Activated CD8-positive, alpha-beta T cell treated with anti-CD3 and anti-CD28 coated beads for 36 hours (primary cell): ENCODE data around the gene DBF4B. TPM values are rescaled to one million over a fixed set of nuclear protein-coding genes. Genes with fewer than 3 reads are reported as not detected.
A peak's percentile ranks its signal among the peaks of the same experiment; 100 is the strongest.

Experiments
- ATAC-seq: fragments of 200-7000 bp; cut with Tn5 transposase; one replicate; pipeline ENCODE4 v1.10.0; 2021; ENCODE audit warnings: mild to moderate bottlenecking, moderate library complexity
- CTCF ChIA-PET: fragments of 350-600 bp; sonication (Branson Sonifier 250); formaldehyde crosslinking; loops from one replicate; lab custom pipeline; 2021; ENCODE audit warnings: antibody characterized with exemption; lab: Charles Lee
- POLR2A ChIA-PET: fragments of 350-600 bp; sonication (Branson Sonifier 250); formaldehyde crosslinking; loops from one replicate; lab custom pipeline; 2021; ENCODE audit warnings: antibody characterized with exemption; lab: Charles Lee
- DNase-seq: peaks from one replicate; pipeline ENCODE4 v3.0.0-alpha.2; 2020
- H3K27ac Mint-ChIP-seq: one replicate; pipeline ENCODE4 v1.8.0; 2021; ENCODE audit warnings: mild to moderate bottlenecking, mixed read lengths
- H3K27me3 Mint-ChIP-seq: one replicate; pipeline ENCODE4 v1.8.0; 2021; ENCODE audit warnings: mixed read lengths
- H3K36me3 Mint-ChIP-seq: one replicate; pipeline ENCODE4 v1.8.0; 2021; ENCODE audit warnings: low read depth, mixed read lengths
- H3K4me1 Mint-ChIP-seq: one replicate; pipeline ENCODE4 v1.8.0; 2021; ENCODE audit warnings: low read depth, mixed read lengths
- H3K4me3 Mint-ChIP-seq: one replicate; pipeline ENCODE4 v1.8.0; 2021; ENCODE audit warnings: mild to moderate bottlenecking, moderate library complexity, mixed read lengths
- H3K9me3 Mint-ChIP-seq: one replicate; pipeline ENCODE4 v1.8.0; 2021; ENCODE audit warnings: mixed read lengths
- intact Hi-C: fragments of 100-400 bp; cut with micrococcal nuclease; formaldehyde crosslinking; loops from one replicate; pipeline ENCODE4 v1.10.0; 2022
- total RNA-seq, 2 experiments: library from RNA; stranded (reverse); gene quantifications; one replicate each; pipeline ENCODE4 v1.2.3, GENCODE V29; 2021
- TF ChIP-seq, protein P1 (sequence below): fragments of 200-600 bp; IDR thresholded peaks from one replicate; pipeline ENCODE4 v1.8.0; 2022; ENCODE audit warnings: antibody characterized with exemption, mild to moderate bottlenecking

The DBF4B gene
- total RNA-seq, 2 experiments from 2014 or later, result 23.3 to 25.5 TPM

DNA sequence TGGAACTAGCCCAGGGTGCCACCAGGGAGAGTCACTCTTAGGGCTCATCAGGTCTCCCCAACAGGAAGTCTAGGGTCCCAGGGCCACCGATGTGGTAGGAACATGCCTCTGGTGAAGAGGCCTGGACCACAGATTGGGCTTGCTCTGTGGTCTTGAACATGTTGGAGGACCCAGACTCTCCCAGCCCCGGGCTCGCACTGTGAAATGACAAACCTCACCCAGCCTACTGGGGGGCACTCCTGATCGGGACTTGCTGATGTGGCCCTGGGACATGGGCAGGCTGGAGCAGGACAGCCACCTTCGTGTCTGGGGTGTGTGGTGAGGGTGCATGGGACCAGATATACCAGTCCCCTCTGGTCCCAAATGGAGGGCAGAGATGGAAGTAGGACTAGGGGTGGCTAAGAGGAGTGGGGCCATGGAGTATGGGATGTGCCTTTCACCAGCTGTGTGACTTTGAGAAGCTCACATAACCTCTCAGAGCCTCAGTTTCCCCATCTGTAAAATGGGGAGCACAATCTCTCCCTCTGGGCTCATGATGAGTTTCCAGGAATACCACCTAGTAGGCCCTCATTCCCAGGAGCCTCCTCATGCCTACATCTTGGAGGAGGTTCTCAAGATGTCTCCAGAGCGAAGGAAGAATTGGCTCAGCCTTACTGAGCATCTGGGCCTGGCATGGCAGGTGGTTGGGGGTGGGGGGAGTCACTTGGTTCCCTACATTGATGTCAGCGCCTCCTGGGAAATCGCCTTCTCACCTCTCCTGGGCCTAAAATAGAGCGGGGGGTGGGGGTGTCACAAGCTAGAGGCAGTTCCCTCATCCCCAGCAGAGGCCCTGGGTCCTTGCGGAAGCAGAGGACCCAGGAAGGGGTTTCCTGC lies 48.8 kb downstream of the DBF4B start:
- DNase-seq (no peak), ATAC-seq (no peak)
- CTCF ChIA-PET, result interaction anchor here (0.6 kb wide), 1 partner anchor 18 kb away, joined by 3 read pairs; no protein-coding TSS in a partner anchor
- Mint-ChIP-seq H3K27ac (no peak overlapping the region), H3K36me3 (no peaks in the 10 kb centered on the region), H3K9me3 (no peaks in the 10 kb centered on the region), H3K4me1 (peaks cover 2% of the 10 kb centered on the region), H3K4me3 (no peak overlapping the region), H3K27me3 (peaks cover 30% of the 10 kb centered on the region)
- intact Hi-C loops, result no loop called here
- TF ChIP-seq, protein P1, sequence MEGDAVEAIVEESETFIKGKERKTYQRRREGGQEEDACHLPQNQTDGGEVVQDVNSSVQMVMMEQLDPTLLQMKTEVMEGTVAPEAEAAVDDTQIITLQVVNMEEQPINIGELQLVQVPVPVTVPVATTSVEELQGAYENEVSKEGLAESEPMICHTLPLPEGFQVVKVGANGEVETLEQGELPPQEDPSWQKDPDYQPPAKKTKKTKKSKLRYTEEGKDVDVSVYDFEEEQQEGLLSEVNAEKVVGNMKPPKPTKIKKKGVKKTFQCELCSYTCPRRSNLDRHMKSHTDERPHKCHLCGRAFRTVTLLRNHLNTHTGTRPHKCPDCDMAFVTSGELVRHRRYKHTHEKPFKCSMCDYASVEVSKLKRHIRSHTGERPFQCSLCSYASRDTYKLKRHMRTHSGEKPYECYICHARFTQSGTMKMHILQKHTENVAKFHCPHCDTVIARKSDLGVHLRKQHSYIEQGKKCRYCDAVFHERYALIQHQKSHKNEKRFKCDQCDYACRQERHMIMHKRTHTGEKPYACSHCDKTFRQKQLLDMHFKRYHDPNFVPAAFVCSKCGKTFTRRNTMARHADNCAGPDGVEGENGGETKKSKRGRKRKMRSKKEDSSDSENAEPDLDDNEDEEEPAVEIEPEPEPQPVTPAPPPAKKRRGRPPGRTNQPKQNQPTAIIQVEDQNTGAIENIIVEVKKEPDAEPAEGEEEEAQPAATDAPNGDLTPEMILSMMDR, result no peak
- POLR2A ChIA-PET, result interaction anchor here (0.6 kb wide), 1 partner anchor 24 kb away, joined by 3 read pairs; no protein-coding TSS in a partner anchor

DNA sequence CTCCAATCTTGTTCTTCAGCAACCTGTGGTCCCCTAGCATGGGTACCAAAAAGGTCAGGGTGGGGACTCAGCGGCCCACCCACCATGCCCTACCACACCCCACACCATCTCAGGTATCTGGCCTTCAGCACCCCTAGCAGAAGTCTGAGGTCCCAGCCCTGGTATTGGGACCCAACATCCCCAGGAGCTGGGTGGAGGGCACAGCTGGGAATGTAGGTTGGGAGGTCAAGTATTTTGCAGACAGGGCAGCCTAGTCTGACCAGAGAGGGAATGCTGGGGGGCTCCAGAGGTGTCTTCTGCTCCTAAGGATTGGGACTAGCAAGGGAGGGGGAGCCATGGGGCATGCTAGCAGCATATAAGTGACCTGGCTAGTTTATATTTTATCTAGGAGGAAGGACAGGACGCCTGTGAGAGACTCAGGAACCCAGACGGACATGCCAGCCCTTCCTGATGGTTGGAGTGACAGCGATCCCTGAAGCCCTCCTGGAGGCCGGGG lies 49.5 kb downstream of the DBF4B start:
- Mint-ChIP-seq H3K36me3 (no peaks in the 10 kb centered on the region), H3K27ac (no peak overlapping the region), H3K4me3 (peak overlapping the region; percentile 10), H3K9me3 (no peaks in the 10 kb centered on the region), H3K27me3 (peaks cover 30% of the 10 kb centered on the region), H3K4me1 (peaks cover 2% of the 10 kb centered on the region)
- POLR2A ChIA-PET, result no interaction called here
- DNase-seq (no peak), ATAC-seq (no peak)
- TF ChIP-seq, protein P1, result no peak
- intact Hi-C loops, result no loop called here
- CTCF ChIA-PET, result interaction anchor here (0.6 kb wide), 1 partner anchor 18 kb away, joined by 3 read pairs; no protein-coding TSS in a partner anchor

DNA sequence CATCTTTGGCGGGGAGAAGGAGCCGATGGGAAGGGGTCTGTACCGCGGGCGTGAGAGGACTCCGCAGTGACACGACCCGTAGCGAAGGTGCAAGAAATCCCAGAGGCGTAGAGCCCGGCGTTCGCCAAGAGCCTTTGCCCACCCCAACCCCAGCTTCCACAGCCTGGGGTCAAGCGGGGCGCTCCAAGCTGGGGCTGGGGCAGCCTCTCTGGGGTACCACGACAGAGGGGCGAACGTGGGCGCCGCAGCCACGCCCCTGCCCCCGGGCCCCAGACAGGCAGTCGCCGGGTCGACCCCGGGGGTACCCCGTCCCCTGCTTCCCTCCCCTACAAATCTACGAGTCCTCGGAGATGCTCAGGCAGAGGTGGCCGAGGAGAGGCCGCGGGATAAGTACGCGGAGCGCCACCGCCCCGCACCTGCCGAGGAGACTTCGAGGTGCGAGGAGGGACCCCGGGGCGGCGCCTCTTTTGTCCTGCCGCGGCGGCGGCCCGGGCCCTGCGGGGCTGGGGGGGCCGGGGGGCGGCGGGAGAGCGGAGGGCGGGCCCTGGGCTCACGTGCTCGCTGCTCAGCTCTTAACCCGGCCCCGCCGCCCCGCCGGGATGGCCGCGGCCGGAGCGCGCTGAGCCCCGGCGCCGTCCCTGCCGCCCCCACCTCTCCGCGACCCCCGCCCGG lies 50.1 kb downstream of the DBF4B start, which contains the start of gene ADAM11:
TSS of gene ADAM11 (plus strand) at position 575 of the 672 bp plus-strand sequence. CDS start 212 bp downstream, outside the sequence.
- Mint-ChIP-seq H3K36me3 (no peaks in the 10 kb centered on the region), H3K9me3 (no peaks in the 10 kb centered on the region), H3K4me1 (peaks cover 2% of the 10 kb centered on the region), H3K27me3 (peaks cover 31% of the 10 kb centered on the region), H3K4me3 (peak within 1 kb of the TSS; percentile 10), H3K27ac (no peak within 1 kb of the TSS)
- TF ChIP-seq, protein P1, result no peak
- CTCF ChIA-PET, result no interaction called here
- DNase-seq (no peak), ATAC-seq (peak; percentile 57)
- intact Hi-C loops, result no loop called here
- POLR2A ChIA-PET, result interaction anchor here (1.1 kb wide), 1 partner anchor 17 kb away, joined by 4 read pairs; no protein-coding TSS in a partner anchor

DNA sequence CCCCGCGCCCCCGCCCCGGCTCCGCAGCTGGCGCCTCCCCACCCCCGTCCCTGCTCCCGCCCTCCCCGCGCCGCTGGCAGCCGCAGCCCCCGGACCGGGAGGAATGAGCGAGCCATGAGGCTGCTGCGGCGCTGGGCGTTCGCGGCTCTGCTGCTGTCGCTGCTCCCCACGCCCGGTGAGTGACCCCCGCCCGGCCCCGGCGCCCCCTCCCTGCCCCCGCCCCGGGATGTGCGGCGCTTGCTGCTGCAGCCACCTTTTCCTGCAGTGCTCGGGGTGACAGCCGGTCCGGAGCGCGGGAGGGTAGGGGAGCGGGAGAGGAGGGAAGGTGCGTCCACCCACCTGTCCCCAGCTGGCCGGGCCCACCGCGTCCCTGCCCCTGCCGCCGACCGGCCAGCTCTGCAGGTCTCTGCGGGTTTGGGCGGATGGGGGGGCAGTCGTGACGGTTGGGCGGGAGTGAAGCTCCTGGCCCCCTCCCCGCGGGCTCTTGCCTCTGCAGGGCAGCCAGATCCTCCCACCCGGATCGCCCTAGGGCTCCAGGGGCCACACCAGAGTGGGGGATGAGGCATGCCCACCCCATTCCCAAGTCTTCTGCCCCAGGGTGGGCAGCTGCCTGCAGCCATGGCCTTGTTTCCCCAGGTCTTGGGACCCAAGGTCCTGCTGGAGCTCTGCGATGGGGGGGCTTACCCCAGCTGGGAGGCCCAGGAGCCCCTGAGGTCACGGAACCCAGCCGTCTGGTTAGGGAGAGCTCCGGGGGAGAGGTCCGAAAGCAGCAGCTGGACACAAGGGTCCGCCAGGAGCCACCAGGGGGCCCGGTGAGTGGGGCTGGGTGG lies 50.8 kb downstream of the DBF4B start:
- peak; percentile 28 for ATAC-seq
- H3K9me3 Mint-ChIP-seq, result no peaks in the 10 kb centered on the region
- intact Hi-C loops, result no loop called here
- ChIA-PET CTCF (interaction anchor here (0.7 to 1.1 kb wide), 3 partner anchors 16 to 225 kb away, joined by 3 to 4 read pairs (median 3); no protein-coding TSS in a partner anchor), POLR2A (interaction anchor here (1.1 kb wide), 1 partner anchor 16 kb away, joined by 4 read pairs; no protein-coding TSS in a partner anchor)
- TF ChIP-seq, protein P1, result no peak
- no peak overlapping the region for H3K27ac Mint-ChIP-seq
- no peak for DNase-seq
- no peaks in the 10 kb centered on the region for H3K36me3 Mint-ChIP-seq
- H3K4me3 Mint-ChIP-seq, result no peak overlapping the region
- peaks cover 2% of the 10 kb centered on the region for H3K4me1 Mint-ChIP-seq
- H3K27me3 Mint-ChIP-seq, result peaks cover 31% of the 10 kb centered on the region
